ENCODE measurements around the gene ZNF724. TPM values are rescaled to one million over a fixed set of nuclear protein-coding genes. Genes with fewer than 3 reads are reported as not detected.
A peak's percentile ranks its signal among the peaks of the same experiment; 100 is the strongest.

The ZNF724 gene
- total and polyA plus RNA-seq, 3 donors from 2014 or later, result 1.4 to 9.0 (median 8.0) TPM

GRCh38 chr19:23273590-23274412 is 23.6 kb upstream of the ZNF724 start:
- 0% methylated on average over 19 to 45 of the region's 50 CpGs for WGBS, 2 donors
- TF ChIP-seq CTCF (IDR thresholded peaks at IDR 0.05), result no peak
- TF ChIP-seq POLR2A (IDR thresholded peaks at IDR 0.05), result no peak
- no peaks in the 10 kb centered on the region for H3K4me1 ChIP-seq
- peak overlapping the region; percentile 79 to 91 for H3K4me3 ChIP-seq
- peak; percentile 96 for DNase-seq
- intact Hi-C loops (cut with DNase I; ENCODE audit: low total_unique reads), result no loop called here
- no peaks in the 10 kb centered on the region for H3K9me3 ChIP-seq
- no peaks in the 10 kb centered on the region for H3K36me3 ChIP-seq (ENCODE audit: low read depth, missing control alignments)
- H3K27me3 ChIP-seq, result no peaks in the 10 kb centered on the region
- H3K27ac ChIP-seq, result peak overlapping the region; percentile 66 to 90

- no peaks in the 10 kb centered on the region for H3K36me3 ChIP-seq (ENCODE audit: low read depth, missing control alignments)
- peak overlapping the region; percentile 79 to 91 for H3K4me3 ChIP-seq
- H3K27me3 ChIP-seq, result no peaks in the 10 kb centered on the region
- intact Hi-C loops (cut with DNase I; ENCODE audit: low total_unique reads), result no loop called here
- 2 to 3% methylated on average over 10 of the region's 10 CpGs for WGBS, 2 donors
- no peak for DNase-seq
- no peak for TF ChIP-seq POLR2A (IDR thresholded peaks at IDR 0.05)
- no peak for TF ChIP-seq CTCF (IDR thresholded peaks at IDR 0.05)
- H3K4me1 ChIP-seq, result no peaks in the 10 kb centered on the region
- no peaks in the 10 kb centered on the region for H3K9me3 ChIP-seq
- H3K27ac ChIP-seq, result peak overlapping the region; percentile 66 to 90
These were observed 22.9 kb upstream of the ZNF724 start for GRCh38 chr19:23273022-23273589.

GRCh38 chr19:23263870-23264590 is 13.8 kb upstream of the ZNF724 start:
- Histone ChIP-seq H3K4me1 (no peaks in the 10 kb centered on the region), H3K27ac (no peak overlapping the region), H3K4me3 (no peak overlapping the region), H3K27me3 (no peaks in the 10 kb centered on the region), H3K9me3 (no peaks in the 10 kb centered on the region), H3K36me3 (ENCODE audit: low read depth, missing control alignments) (no peaks in the 10 kb centered on the region)
- WGBS, 2 donors, result 96 to 100% methylated on average over 2 of the region's 2 CpGs
- TF ChIP-seq POLR2A (IDR thresholded peaks at IDR 0.05), result no peak
- TF ChIP-seq CTCF (IDR thresholded peaks at IDR 0.05), result no peak
- no peak for DNase-seq
- intact Hi-C loops (cut with DNase I; ENCODE audit: low total_unique reads), result no loop called here

GRCh38 chr19:23263396-23263795 is 13.2 kb upstream of the ZNF724 start:
- H3K4me3 ChIP-seq, result no peak overlapping the region
- intact Hi-C loops (cut with DNase I; ENCODE audit: low total_unique reads), result no loop called here
- H3K4me1 ChIP-seq, result no peaks in the 10 kb centered on the region
- WGBS, 2 donors, result 48 to 50% methylated on average over 2 of the region's 2 CpGs
- TF ChIP-seq CTCF (IDR thresholded peaks at IDR 0.05) (no peak), POLR2A (IDR thresholded peaks at IDR 0.05) (no peak)
- H3K27me3 ChIP-seq, result no peaks in the 10 kb centered on the region
- no peak for DNase-seq
- H3K27ac ChIP-seq, result no peak overlapping the region
- H3K36me3 ChIP-seq (ENCODE audit: low read depth, missing control alignments), result no peaks in the 10 kb centered on the region
- no peaks in the 10 kb centered on the region for H3K9me3 ChIP-seq
